Trophoblast cell (in vitro differentiated cells and primary cell): ENCODE data around the gene RAB34.

Source experiments
- DNase-seq, 2 donors: peaks; one replicate each; pipeline ENCODE4 v3.0.0-alpha.2; 2016
- H2AFZ ChIP-seq: 2 replicates; pipeline ENCODE4 v1.6.1; 2013; ENCODE audit warnings: low read length, moderate library complexity, mild to moderate bottlenecking; ENCODE audit not compliant: insufficient read depth, poor library complexity
- H2AK5ac ChIP-seq: 2 replicates; pipeline ENCODE4 v1.6.1; 2013; ENCODE audit warnings: mild to moderate bottlenecking, low read length
- H2BK120ac ChIP-seq: 2 replicates; pipeline ENCODE4 v1.6.1; 2013; ENCODE audit warnings: low read length, mild to moderate bottlenecking, moderate library complexity; ENCODE audit not compliant: insufficient read depth, poor library complexity
- H2BK12ac ChIP-seq: 2 replicates; pipeline ENCODE4 v1.6.1; 2013; ENCODE audit warnings: mild to moderate bottlenecking, low read length, moderate library complexity
- H2BK5ac ChIP-seq: 2 replicates; pipeline ENCODE4 v1.6.1; 2013; ENCODE audit warnings: low read length, low read depth, moderate library complexity, mild to moderate bottlenecking; ENCODE audit not compliant: poor library complexity
- H3K14ac ChIP-seq: 2 replicates; pipeline ENCODE4 v1.6.1; 2013; ENCODE audit warnings: mild to moderate bottlenecking, low read length
- H3K18ac ChIP-seq: 2 replicates; pipeline ENCODE4 v1.6.1; 2013; ENCODE audit warnings: mild to moderate bottlenecking, low read length
- H3K23ac ChIP-seq: 2 replicates; pipeline ENCODE4 v1.6.1; 2013; ENCODE audit warnings: low read length
- H3K27ac ChIP-seq: 2 replicates; pipeline ENCODE4 v1.5.1; 2013; ENCODE audit warnings: low read depth, mild to moderate bottlenecking, inconsistent platforms, low read length, moderate library complexity
- H3K27me3 ChIP-seq: 2 replicates; pipeline ENCODE4 v1.6.1; 2013; ENCODE audit warnings: inconsistent platforms, mild to moderate bottlenecking, low read length, moderate library complexity; ENCODE audit not compliant: insufficient read depth
- H3K36me3 ChIP-seq, 2 experiments: 1 replicate in 1 of 2; 2 replicates in 1 of 2; pipeline ENCODE4 v1.6.1; 2013; ENCODE audit warnings: low read length in 2 of 2, mild to moderate bottlenecking in 2 of 2, moderate library complexity in 1 of 2; ENCODE audit not compliant: insufficient read depth in 2 of 2, control insufficient read depth in 1 of 2
- H3K4ac ChIP-seq: 2 replicates; pipeline ENCODE4 v1.6.1; 2013; ENCODE audit warnings: low read depth, mild to moderate bottlenecking, low read length, moderate library complexity
- H3K4me1 ChIP-seq, 2 experiments: 1 replicate in 1 of 2; 2 replicates in 1 of 2; pipeline ENCODE4 v1.6.1; 2013; ENCODE audit warnings: low read length in 2 of 2, mild to moderate bottlenecking in 2 of 2, moderate library complexity in 1 of 2; ENCODE audit not compliant: insufficient read depth in 2 of 2, control insufficient read depth in 1 of 2
- H3K4me2 ChIP-seq: 2 replicates; pipeline ENCODE4 v1.6.1; 2013; ENCODE audit warnings: inconsistent platforms, mild to moderate bottlenecking, low read length, moderate library complexity
- H3K4me3 ChIP-seq: 2 replicates; pipeline ENCODE4 v1.5.1; 2013; ENCODE audit warnings: mild to moderate bottlenecking, low read depth, low read length, inconsistent platforms
- H3K79me1 ChIP-seq: one replicate; pipeline ENCODE4 v1.6.1; 2013; ENCODE audit warnings: low read length
- H3K79me2 ChIP-seq: 2 replicates; pipeline ENCODE4 v1.6.1; 2013; ENCODE audit warnings: low read length, mild to moderate bottlenecking; ENCODE audit not compliant: control insufficient read depth, insufficient read depth, poor library complexity
- H3K9ac ChIP-seq: 2 replicates; pipeline ENCODE4 v1.6.1; 2013; ENCODE audit warnings: mild to moderate bottlenecking, low read length
- H3K9me3 ChIP-seq: 2 replicates; pipeline ENCODE4 v1.6.1; 2013; ENCODE audit warnings: low read depth, mild to moderate bottlenecking, control low read depth, inconsistent platforms, low read length; ENCODE audit not compliant: insufficient read depth
- H4K12ac ChIP-seq: 2 replicates; pipeline ENCODE4 v1.6.1; 2013; ENCODE audit warnings: low read depth, mild to moderate bottlenecking, low read length, moderate library complexity
- H4K8ac ChIP-seq: 2 replicates; pipeline ENCODE4 v1.6.1; 2013; ENCODE audit warnings: low read depth, mild to moderate bottlenecking, low read length, moderate library complexity
- H4K91ac ChIP-seq: one replicate; pipeline ENCODE4 v1.6.1; 2013; ENCODE audit warnings: low read depth, mild to moderate bottlenecking, low read length, moderate library complexity
- WGBS: extraction: QIAGEN DNeasy Blood & Tissue Kit; methylation state at CpG from one replicate; pipeline ENCODE4 v1.1.7; 2013; ENCODE audit warnings: missing lambda C conversion rate; ENCODE audit not compliant: insufficient read length, insufficient coverage; ENCODE audit errors: extremely low coverage; 5-methylcytosine and 5-hydroxymethylcytosine counted together

Gene RAB34

DNA sequence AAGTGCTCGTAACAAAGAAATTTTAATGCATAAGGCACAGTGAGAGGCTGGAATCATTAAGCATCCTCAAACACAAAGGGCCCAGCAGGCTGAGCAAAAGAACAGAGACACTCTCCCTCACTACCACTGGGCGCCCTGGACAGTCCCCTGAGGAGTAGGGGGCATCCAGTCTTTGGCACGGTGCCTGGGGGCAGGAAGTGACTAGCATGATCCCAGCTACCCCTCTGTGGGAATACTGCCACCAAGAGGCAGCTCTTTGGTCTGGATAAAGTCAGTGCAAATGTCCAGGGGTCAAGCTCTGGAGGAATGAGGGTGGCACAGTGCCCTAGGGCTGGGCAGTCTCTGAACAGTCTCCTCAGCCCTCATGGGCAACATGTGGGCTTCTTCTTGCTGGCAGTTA, 3.4 kb downstream of the RAB34 start:
- no peaks in the 10 kb centered on the region for H3K27me3 ChIP-seq
- H3K9ac ChIP-seq, result no peak overlapping the region
- DNase-seq, result no peak
- H3K4ac ChIP-seq, result no peak overlapping the region
- no peak overlapping the region for H3K14ac ChIP-seq
- no peak overlapping the region for H3K23ac ChIP-seq
- H3K18ac ChIP-seq, result no peak overlapping the region
- no peak overlapping the region for H4K12ac ChIP-seq
- H2BK12ac ChIP-seq, result no peak overlapping the region
- no peak overlapping the region for H4K8ac ChIP-seq
- peak overlapping the region; percentile 20 for H3K4me3 ChIP-seq
- H2AK5ac ChIP-seq, result no peak overlapping the region
- H3K79me2 ChIP-seq, result peaks cover 24% of the 10 kb centered on the region
- no peak overlapping the region for H3K4me2 ChIP-seq
- no peak overlapping the region for H4K91ac ChIP-seq
- H2AFZ ChIP-seq, result no peak overlapping the region
- no peak overlapping the region for H2BK120ac ChIP-seq
- peaks cover 26 to 31% of the 10 kb centered on the region in 2 experiments for H3K36me3 ChIP-seq
- H3K9me3 ChIP-seq, result peaks cover 5% of the 10 kb centered on the region
- H3K79me1 ChIP-seq, result peaks cover 38% of the 10 kb centered on the region
- H3K27ac ChIP-seq, result no peak overlapping the region
- H2BK5ac ChIP-seq, result no peak overlapping the region
- WGBS, result no CpG with 5 or more reads among the region's 3 CpGs
- H3K4me1 ChIP-seq, result peaks cover 18 to 31% of the 10 kb centered on the region in 2 experiments

DNA sequence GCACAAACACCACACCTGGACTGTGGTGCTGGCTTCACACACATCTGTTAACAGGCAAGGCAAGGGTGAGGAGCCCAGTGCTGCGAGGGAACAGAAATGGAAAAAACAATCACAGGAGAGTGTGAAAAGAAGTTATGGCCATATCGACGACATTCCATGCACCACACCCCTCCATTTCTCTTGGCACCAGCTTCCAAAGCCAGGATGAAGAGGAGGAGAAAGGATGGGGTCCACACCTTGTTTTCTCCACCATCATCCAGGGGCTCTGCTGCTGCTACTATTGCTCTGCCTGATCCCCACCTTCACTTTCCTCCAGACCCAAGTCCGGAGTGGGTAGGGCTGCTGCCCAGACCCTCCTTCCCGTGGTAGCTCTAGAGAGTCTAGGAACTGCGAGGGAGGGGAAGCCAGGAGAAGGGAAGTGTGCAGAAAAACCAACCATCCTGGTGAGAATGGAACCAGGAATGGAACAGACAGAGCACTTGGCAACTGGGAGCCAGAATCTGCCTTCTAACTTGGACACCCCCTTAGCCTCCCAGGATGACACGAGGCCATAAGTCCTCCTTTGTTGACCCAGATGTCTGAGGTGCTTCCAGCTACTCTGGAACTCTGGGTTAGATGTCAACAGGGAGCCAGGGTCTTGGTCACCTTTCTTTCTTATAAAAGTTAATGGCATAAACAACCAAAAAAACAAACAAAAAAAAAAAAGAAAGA, 4.8 kb downstream of the RAB34 start:
- no peaks in the 10 kb centered on the region for H3K27me3 ChIP-seq
- H2BK12ac ChIP-seq, result peak overlapping the region; percentile 29
- H2BK120ac ChIP-seq, result no peak overlapping the region
- peaks cover 5% of the 10 kb centered on the region for H3K9me3 ChIP-seq
- peak overlapping the region; percentile 10 for H3K9ac ChIP-seq
- no peak overlapping the region for H3K4ac ChIP-seq
- peak overlapping the region; percentile 78 for H3K4me2 ChIP-seq
- H3K4me1 ChIP-seq, result peaks cover 18 to 22% of the 10 kb centered on the region in 2 experiments
- H3K27ac ChIP-seq, result peak overlapping the region; percentile 85
- no peak overlapping the region for H3K23ac ChIP-seq
- H2AK5ac ChIP-seq, result peak overlapping the region; percentile 76
- H3K4me3 ChIP-seq, result no peak overlapping the region
- no peak overlapping the region for H2BK5ac ChIP-seq
- peaks cover 26% of the 10 kb centered on the region for H3K79me1 ChIP-seq
- no peak overlapping the region for H2AFZ ChIP-seq
- H4K8ac ChIP-seq, result no peak overlapping the region
- DNase-seq, result no peak
- H4K91ac ChIP-seq, result peak overlapping the region; percentile 99
- no CpG with 5 or more reads among the region's 7 CpGs for WGBS
- H3K14ac ChIP-seq, result peak overlapping the region; percentile 94
- H4K12ac ChIP-seq, result no peak overlapping the region
- H3K36me3 ChIP-seq, result peaks cover 26 to 31% of the 10 kb centered on the region in 2 experiments
- peaks cover 20% of the 10 kb centered on the region for H3K79me2 ChIP-seq
- no peak overlapping the region for H3K18ac ChIP-seq

DNA sequence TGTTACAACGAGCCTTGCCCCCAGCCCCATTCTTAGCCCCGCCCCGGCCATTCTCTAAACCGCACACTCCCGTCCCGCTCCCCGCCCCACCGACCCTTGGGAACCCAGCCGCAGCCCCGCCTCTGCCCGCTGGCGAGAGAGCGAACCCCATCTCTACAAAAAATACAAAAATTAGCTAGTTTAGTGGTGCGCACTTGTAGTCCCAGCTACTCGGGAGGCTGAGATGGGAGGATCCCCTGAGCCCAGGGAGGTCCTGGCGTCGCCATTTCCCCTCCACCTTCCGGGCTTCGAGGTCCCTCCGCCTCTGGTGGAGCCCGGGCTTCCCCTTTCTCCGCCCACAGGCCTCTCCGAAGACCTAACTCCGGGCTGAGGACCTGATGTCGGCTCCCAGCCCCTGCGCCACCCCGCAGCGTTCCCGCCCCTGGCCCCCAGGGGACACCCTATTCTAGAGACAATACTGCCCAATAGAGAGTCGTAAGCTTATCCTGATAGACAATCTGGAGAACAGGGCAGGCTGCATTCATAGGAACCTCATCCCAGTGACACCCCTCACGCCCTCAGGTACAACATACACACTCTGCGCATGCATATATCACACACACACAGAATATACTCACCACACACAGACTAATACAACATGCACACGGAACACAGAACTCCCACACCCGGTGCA, 5.5 kb downstream of the RAB34 start:
- Histone ChIP-seq H3K14ac (peak overlapping the region; percentile 94), H3K79me1 (peaks cover 21% of the 10 kb centered on the region), H2BK120ac (peak overlapping the region; percentile 61), H3K4ac (peak overlapping the region; percentile 64), H3K9me3 (peaks cover 5% of the 10 kb centered on the region), H3K27me3 (no peaks in the 10 kb centered on the region), H3K79me2 (peaks cover 16% of the 10 kb centered on the region), H3K4me1 (peaks cover 18 to 22% of the 10 kb centered on the region in 2 experiments), H3K36me3 (peaks cover 26 to 31% of the 10 kb centered on the region in 2 experiments), H4K12ac (peak overlapping the region; percentile 94), H4K8ac (peak overlapping the region; percentile 98), H2BK12ac (peak overlapping the region; percentile 29), H3K9ac (peak overlapping the region; percentile 84), H2AFZ (peak overlapping the region; percentile 57), H4K91ac (peak overlapping the region; percentile 99), H2BK5ac (peak overlapping the region; percentile 90), H3K18ac (peak overlapping the region; percentile 88), H3K4me2 (peak overlapping the region; percentile 78), H2AK5ac (peak overlapping the region; percentile 76), H3K27ac (peak overlapping the region; percentile 85), H3K4me3 (peak overlapping the region; percentile 55), H3K23ac (no peak overlapping the region)
- DNase-seq, result peak; percentile 18 to 46
- no CpG with 5 or more reads among the region's 34 CpGs for WGBS

DNA sequence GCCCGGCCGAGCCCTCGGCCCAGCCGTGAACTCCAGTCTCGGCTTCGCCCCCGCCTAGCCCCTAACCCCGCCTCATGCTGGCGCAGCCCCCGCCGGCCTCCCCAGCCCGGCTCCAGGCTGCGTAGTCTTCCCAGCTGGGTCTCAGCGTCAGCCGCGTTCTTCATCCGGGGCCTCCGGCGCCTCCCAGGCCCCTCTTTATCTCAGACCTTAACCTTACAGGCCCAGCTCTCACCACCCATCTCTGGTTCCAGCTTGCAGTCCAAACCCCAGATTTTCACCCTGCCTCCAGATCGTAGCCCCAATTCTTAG, 6.0 kb downstream of the RAB34 start, which contains the start of gene PROCA1:
PROCA1 (minus strand) TSS at position 166 of the 309 bp plus-strand sequence. CDS start 228 bp downstream, outside the sequence.
- Histone ChIP-seq H3K79me1 (peaks cover 16% of the 10 kb centered on the region), H3K4me1 (peaks cover 18 to 22% of the 10 kb centered on the region in 2 experiments), H3K14ac (peak within 1 kb of the TSS; percentile 94), H3K23ac (no peak within 1 kb of the TSS), H2BK12ac (peak within 1 kb of the TSS; percentile 29), H4K8ac (peak within 1 kb of the TSS; percentile 98), H3K9me3 (peaks cover 5% of the 10 kb centered on the region), H2BK120ac (peak within 1 kb of the TSS; percentile 77), H3K4ac (peak within 1 kb of the TSS; percentile 85), H2AK5ac (peak within 1 kb of the TSS; percentile 89), H3K4me3 (peak within 1 kb of the TSS; percentile 76), H3K36me3 (peaks cover 26 to 31% of the 10 kb centered on the region in 2 experiments), H2AFZ (peak within 1 kb of the TSS; percentile 74), H4K12ac (peak within 1 kb of the TSS; percentile 94), H3K4me2 (peak within 1 kb of the TSS; percentile 86), H2BK5ac (peak within 1 kb of the TSS; percentile 93), H3K27me3 (no peaks in the 10 kb centered on the region), H3K18ac (peak within 1 kb of the TSS; percentile 93), H3K79me2 (peaks cover 11% of the 10 kb centered on the region), H3K9ac (peak within 1 kb of the TSS; percentile 85), H4K91ac (peak within 1 kb of the TSS; percentile 99), H3K27ac (peak within 1 kb of the TSS; percentile 98)
- no peak for DNase-seq
- no CpG with 5 or more reads among the region's 20 CpGs for WGBS
